ENCODE results near the gene SPATA33. TPM values are rescaled to one million over a fixed set of nuclear protein-coding genes. Genes with fewer than 3 reads are reported as not detected.

SPATA33 gene
- polyA plus RNA-seq, 2 of the 4 experiments (the other 2 are of a cell fraction) = 6.1 to 12.1 TPM

DNA sequence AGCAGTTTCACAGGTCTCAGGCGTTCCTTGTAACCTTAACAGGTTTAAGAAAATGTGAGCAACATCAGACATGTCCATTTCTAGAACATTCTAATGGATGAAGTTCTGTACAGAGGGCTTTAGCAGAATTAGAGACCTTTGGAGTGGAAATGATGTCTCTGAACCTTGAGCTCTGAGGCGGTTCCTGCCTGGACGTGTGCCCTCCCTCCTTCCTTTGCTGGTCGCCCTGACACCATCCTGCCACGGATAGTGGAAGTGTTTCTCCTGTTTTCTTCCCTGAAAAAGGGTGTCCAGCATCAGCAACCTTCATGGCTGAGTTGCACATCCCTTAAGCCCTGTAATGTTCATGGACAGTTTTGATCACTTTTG, 11.1 kb downstream of the SPATA33 start (continued):
- TF ChIP-seq FOSB (CRISPR knock-in tag; IDR thresholded peaks at IDR 0.05) (no peak), HOXB5 (CRISPR knock-in tag; IDR thresholded peaks at IDR 0.05) (no peak), CEBPB (IDR thresholded peaks at IDR 0.05) (no peak), NFE2L2 (conservative IDR thresholded peaks at IDR 0.05; ENCODE audit: low read length) (no peak)

DNA sequence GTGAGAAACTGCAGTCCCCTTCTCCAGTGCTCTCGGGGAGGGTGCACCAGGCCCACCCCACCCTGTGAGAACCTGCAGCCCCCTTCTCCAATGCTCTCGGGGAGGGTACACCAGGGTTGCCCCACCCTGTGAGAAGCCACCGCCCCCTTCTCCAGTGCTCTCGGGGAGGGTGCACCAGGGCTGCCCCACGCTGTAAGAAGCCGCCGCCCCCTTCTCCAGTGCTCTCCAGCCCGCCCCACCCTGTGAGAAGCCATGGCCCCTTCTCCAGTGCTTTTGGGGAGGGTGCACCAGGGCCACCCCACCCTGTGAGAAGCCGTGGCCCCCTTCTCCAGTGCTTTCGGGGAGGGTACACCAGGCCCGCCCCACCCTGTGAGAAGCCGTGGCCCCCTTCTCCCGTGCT, 12.1 kb downstream of the SPATA33 start:
- WGBS (ENCODE audit: missing lambda C conversion rate) = 100% methylated on average over 1 of the region's 13 CpGs
- TF ChIP-seq HEYL (CRISPR knock-in tag; IDR thresholded peaks at IDR 0.05) (no peak), ZSCAN20 (CRISPR knock-in tag; IDR thresholded peaks at IDR 0.05) (no peak), PHF8 (IDR thresholded peaks at IDR 0.05; ENCODE audit: borderline replicate concordance, low read depth) (no peak), EHF (CRISPR knock-in tag; IDR thresholded peaks at IDR 0.05) (no peak), NPAS2 (CRISPR knock-in tag; IDR thresholded peaks at IDR 0.05; ENCODE audit: borderline replicate concordance) (no peak), HOXA7 (CRISPR knock-in tag; IDR thresholded peaks at IDR 0.05) (no peak), HOXB5 (CRISPR knock-in tag; IDR thresholded peaks at IDR 0.05) (no peak), GATA3 (IDR thresholded peaks at IDR 0.05; ENCODE audit: borderline replicate concordance) (no peak), JUNB (IDR thresholded peaks at IDR 0.05) (no peak), ZFP36 (IDR thresholded peaks at IDR 0.05; ENCODE audit: borderline replicate concordance, partially characterized antibody) (no peak), ZC3H11A (IDR thresholded peaks at IDR 0.05) (no peak), SMC3 (IDR thresholded peaks at IDR 0.05) (no peak), ESRRA (IDR thresholded peaks at IDR 0.05; ENCODE audit: borderline replicate concordance, low read length) (no peak), KDM5A (IDR thresholded peaks at IDR 0.05) (no peak)
- TF ChIP-seq, protein P1, sequence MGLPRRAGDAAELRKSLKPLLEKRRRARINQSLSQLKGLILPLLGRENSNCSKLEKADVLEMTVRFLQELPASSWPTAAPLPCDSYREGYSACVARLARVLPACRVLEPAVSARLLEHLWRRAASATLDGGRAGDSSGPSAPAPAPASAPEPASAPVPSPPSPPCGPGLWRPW (IDR thresholded peaks at IDR 0.05) = no peak
- TF ChIP-seq, protein P2, sequence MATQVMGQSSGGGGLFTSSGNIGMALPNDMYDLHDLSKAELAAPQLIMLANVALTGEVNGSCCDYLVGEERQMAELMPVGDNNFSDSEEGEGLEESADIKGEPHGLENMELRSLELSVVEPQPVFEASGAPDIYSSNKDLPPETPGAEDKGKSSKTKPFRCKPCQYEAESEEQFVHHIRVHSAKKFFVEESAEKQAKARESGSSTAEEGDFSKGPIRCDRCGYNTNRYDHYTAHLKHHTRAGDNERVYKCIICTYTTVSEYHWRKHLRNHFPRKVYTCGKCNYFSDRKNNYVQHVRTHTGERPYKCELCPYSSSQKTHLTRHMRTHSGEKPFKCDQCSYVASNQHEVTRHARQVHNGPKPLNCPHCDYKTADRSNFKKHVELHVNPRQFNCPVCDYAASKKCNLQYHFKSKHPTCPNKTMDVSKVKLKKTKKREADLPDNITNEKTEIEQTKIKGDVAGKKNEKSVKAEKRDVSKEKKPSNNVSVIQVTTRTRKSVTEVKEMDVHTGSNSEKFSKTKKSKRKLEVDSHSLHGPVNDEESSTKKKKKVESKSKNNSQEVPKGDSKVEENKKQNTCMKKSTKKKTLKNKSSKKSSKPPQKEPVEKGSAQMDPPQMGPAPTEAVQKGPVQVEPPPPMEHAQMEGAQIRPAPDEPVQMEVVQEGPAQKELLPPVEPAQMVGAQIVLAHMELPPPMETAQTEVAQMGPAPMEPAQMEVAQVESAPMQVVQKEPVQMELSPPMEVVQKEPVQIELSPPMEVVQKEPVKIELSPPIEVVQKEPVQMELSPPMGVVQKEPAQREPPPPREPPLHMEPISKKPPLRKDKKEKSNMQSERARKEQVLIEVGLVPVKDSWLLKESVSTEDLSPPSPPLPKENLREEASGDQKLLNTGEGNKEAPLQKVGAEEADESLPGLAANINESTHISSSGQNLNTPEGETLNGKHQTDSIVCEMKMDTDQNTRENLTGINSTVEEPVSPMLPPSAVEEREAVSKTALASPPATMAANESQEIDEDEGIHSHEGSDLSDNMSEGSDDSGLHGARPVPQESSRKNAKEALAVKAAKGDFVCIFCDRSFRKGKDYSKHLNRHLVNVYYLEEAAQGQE (IDR thresholded peaks at IDR 0.05) = no peak
- TF ChIP-seq, protein P3, sequence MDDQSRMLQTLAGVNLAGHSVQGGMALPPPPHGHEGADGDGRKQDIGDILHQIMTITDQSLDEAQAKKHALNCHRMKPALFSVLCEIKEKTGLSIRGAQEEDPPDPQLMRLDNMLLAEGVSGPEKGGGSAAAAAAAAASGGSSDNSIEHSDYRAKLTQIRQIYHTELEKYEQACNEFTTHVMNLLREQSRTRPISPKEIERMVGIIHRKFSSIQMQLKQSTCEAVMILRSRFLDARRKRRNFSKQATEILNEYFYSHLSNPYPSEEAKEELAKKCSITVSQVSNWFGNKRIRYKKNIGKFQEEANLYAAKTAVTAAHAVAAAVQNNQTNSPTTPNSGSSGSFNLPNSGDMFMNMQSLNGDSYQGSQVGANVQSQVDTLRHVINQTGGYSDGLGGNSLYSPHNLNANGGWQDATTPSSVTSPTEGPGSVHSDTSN (IDR thresholded peaks at IDR 0.05) = no peak
- TF ChIP-seq, protein P4, sequence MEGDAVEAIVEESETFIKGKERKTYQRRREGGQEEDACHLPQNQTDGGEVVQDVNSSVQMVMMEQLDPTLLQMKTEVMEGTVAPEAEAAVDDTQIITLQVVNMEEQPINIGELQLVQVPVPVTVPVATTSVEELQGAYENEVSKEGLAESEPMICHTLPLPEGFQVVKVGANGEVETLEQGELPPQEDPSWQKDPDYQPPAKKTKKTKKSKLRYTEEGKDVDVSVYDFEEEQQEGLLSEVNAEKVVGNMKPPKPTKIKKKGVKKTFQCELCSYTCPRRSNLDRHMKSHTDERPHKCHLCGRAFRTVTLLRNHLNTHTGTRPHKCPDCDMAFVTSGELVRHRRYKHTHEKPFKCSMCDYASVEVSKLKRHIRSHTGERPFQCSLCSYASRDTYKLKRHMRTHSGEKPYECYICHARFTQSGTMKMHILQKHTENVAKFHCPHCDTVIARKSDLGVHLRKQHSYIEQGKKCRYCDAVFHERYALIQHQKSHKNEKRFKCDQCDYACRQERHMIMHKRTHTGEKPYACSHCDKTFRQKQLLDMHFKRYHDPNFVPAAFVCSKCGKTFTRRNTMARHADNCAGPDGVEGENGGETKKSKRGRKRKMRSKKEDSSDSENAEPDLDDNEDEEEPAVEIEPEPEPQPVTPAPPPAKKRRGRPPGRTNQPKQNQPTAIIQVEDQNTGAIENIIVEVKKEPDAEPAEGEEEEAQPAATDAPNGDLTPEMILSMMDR (IDR thresholded peaks at IDR 0.05) = no peak
- Histone ChIP-seq H3K4me2 (no peak overlapping the region), H3K4me1 (no peaks in the 10 kb centered on the region), H3K27ac (no peak overlapping the region), H3K9me3 (0 out of 3 replicates have a peak, but pooled peaks cover 6% of the 10 kb centered on the region), H3K4me3 (no peak overlapping the region)
- ATAC-seq (no peak), DNase-seq (ENCODE audit: low read depth in 1 of 2, low spot score in 1 of 2) (no peak), FAIRE-seq (no peak)
- ChIA-PET CTCF (interaction anchor here (1.0 to 2.3 kb wide), 4 partner anchors 28 to 96 kb away, joined by 4 to 7 read pairs (median 4); no protein-coding TSS in a partner anchor), POLR2A (interaction anchor here (1.7 kb wide), 1 partner anchor 17 kb away, joined by 10 read pairs; the partner anchor contains the start of gene CDK10)

All from A549 (cell line).